B cell (primary cell): ENCODE measurements around the gene RUFY4. TPM values are rescaled to one million over a fixed set of nuclear protein-coding genes. Genes with fewer than 3 reads are reported as not detected.
"Not testable (repeated sequence)": the region's sequence is repeated elsewhere in the genome, so short reads cannot be mapped to it uniquely, and the experiment has no call there.

Experiments used
- ATAC-seq: fragments of 200-7000 bp; cut with Tn5 transposase; one replicate; pipeline ENCODE4 v1.10.0; 2021; ENCODE audit warnings: low read depth, mild to moderate bottlenecking, moderate number of reproducible peaks, moderate library complexity
- CTCF ChIA-PET: fragments of 350-600 bp; sonication (Branson Sonifier 250); formaldehyde crosslinking; loops from one replicate; lab custom pipeline; 2021; ENCODE audit warnings: antibody characterized with exemption, inconsistent platforms; lab: Charles Lee
- POLR2A ChIA-PET: fragments of 350-600 bp; sonication (Branson Sonifier 250); formaldehyde crosslinking; loops from one replicate; lab custom pipeline; 2021; ENCODE audit warnings: antibody characterized with exemption; lab: Charles Lee
- DNase-seq: peaks from one replicate; pipeline ENCODE4 v3.0.0; 2013
- H2AFZ ChIP-seq: 2 replicates; pipeline ENCODE4 v1.6.1; 2012; ENCODE audit warnings: mild to moderate bottlenecking, low read depth, low read length; ENCODE audit not compliant: insufficient read depth, poor library complexity, severe bottlenecking
- H3K27ac ChIP-seq, 2 donors: 1 replicate in 1 of 2; 2 replicates in 1 of 2; pipeline ENCODE4 v1.5.1; 2012 to 2013; ENCODE audit warnings: low read length in 2 of 2, mild to moderate bottlenecking in 2 of 2, moderate library complexity in 1 of 2
- H3K27me3 ChIP-seq, 4 experiments: fragments of 200-600 bp in 1 of 4; sonication (generic) in 1 of 4; replicated peaks in 1 of 4; 1 replicate in 2 of 4; 2 replicates in 2 of 4; pipeline versions ENCODE4 v1.6.1 to v1.7.0; 2013 to 2016; ENCODE audit warnings: low read length in 3 of 4, mild to moderate bottlenecking in 2 of 4, mixed read lengths in 1 of 4, moderate library complexity in 1 of 4; ENCODE audit not compliant: insufficient read depth in 4 of 4, control insufficient read depth in 3 of 4; ENCODE audit errors: control extremely low read depth in 1 of 4
- H3K36me3 ChIP-seq, 2 experiments: replicated peaks in 1 of 2; 1 replicate in 1 of 2; 2 replicates in 1 of 2; pipeline versions ENCODE4 v1.6.1 to v1.7.1; 2013; ENCODE audit warnings: low read length in 1 of 2; ENCODE audit not compliant: insufficient read depth in 2 of 2, control insufficient read depth in 1 of 2; ENCODE audit errors: control extremely low read depth in 1 of 2, extremely low read depth in 1 of 2
- H3K4me1 ChIP-seq, 2 donors: fragments of 200-600 bp in 1 of 2; sonication (generic) in 1 of 2; 1 replicate in 1 of 2; 2 replicates in 1 of 2; pipeline versions ENCODE4 v1.5.1 to v1.6.1; 2013 to 2017; ENCODE audit warnings: low read length in 2 of 2; ENCODE audit not compliant: control insufficient read depth in 2 of 2, insufficient read depth in 2 of 2
- H3K4me2 ChIP-seq: replicated peaks from 2 replicates; pipeline ENCODE3; 2012; ENCODE audit warnings: mild to moderate bottlenecking, low read depth, low read length; ENCODE audit not compliant: poor library complexity, severe bottlenecking
- H3K4me3 ChIP-seq, 5 experiments: fragments of 200-600 bp in 1 of 5; sonication (generic) in 1 of 5; 1 replicate in 3 of 5; 2 replicates in 2 of 5; pipeline versions ENCODE4 v1.5.1 to v1.7.0; 2011 to 2016; ENCODE audit warnings: low read length in 4 of 5, mild to moderate bottlenecking in 4 of 5, low read depth in 2 of 5, control low read depth in 1 of 5, moderate library complexity in 1 of 5; ENCODE audit not compliant: insufficient read depth in 1 of 5; ENCODE audit errors: control extremely low read depth in 1 of 5, extremely low read depth in 1 of 5
- H3K79me2 ChIP-seq: fragments of 200-600 bp; sonication (generic); one replicate; pipeline ENCODE4 v1.6.0; 2016; ENCODE audit warnings: low read length; ENCODE audit not compliant: control insufficient read depth, insufficient read depth
- H3K9ac ChIP-seq: fragments of 200-600 bp; sonication (generic); 2 replicates; pipeline ENCODE4 v1.6.1; 2017; ENCODE audit warnings: mild to moderate bottlenecking, low read length, moderate library complexity
- H3K9me3 ChIP-seq, 3 donors: one replicate each; pipeline versions ENCODE4 v1.6.1 to v1.7.1; 2013; ENCODE audit warnings: low read length in 2 of 3; ENCODE audit not compliant: control insufficient read depth in 2 of 3, insufficient read depth in 1 of 3; ENCODE audit errors: control extremely low read depth in 1 of 3
- H4K20me1 ChIP-seq: 2 replicates; pipeline ENCODE4 v1.6.0; 2012; ENCODE audit warnings: mild to moderate bottlenecking, low read length; ENCODE audit not compliant: insufficient read depth, control insufficient read depth, poor library complexity, severe bottlenecking
- H3K27ac Mint-ChIP-seq: one replicate; pipeline ENCODE4 v1.8.0; 2021; ENCODE audit warnings: mixed read lengths
- H3K27me3 Mint-ChIP-seq: one replicate; pipeline ENCODE4 v1.8.0; 2021; ENCODE audit warnings: mixed read lengths
- H3K4me1 Mint-ChIP-seq: one replicate; pipeline ENCODE4 v1.8.0; 2021; ENCODE audit warnings: mixed read lengths
- H3K4me3 Mint-ChIP-seq: one replicate; pipeline ENCODE4 v1.8.0; 2021; ENCODE audit warnings: mixed read lengths
- H3K9me3 Mint-ChIP-seq: one replicate; pipeline ENCODE4 v1.8.0; 2022; ENCODE audit warnings: mixed read lengths; ENCODE audit not compliant: insufficient read depth
- CTCF ChIP-seq: fragments of 200-600 bp; IDR thresholded peaks from one replicate; pipeline ENCODE4 v1.8.0; 2022; ENCODE audit warnings: antibody characterized with exemption, mild to moderate bottlenecking
- EZH2 ChIP-seq: IDR thresholded peaks from 2 replicates; pipeline ENCODE4 v1.6.1; 2012; ENCODE audit warnings: borderline replicate concordance, low read depth, mild to moderate bottlenecking, moderate library complexity, low read length; ENCODE audit not compliant: insufficient read depth, poor library complexity, severe bottlenecking
- WGBS: methylation state at CpG from one replicate; pipeline ENCODE4 v1.1.5; 2013; ENCODE audit warnings: missing lambda C conversion rate; ENCODE audit not compliant: insufficient coverage; 5-methylcytosine and 5-hydroxymethylcytosine counted together
- intact Hi-C: fragments of 100-400 bp; cut with micrococcal nuclease; formaldehyde crosslinking; loops from one replicate; pipeline ENCODE4 v1.10.0; 2022
- polyA plus RNA-seq: library from polyadenylated mRNA; depleted of rRNA; stranded (reverse); fragments of >200 nt; gene quantifications from 2 replicates; pipeline ENCODE4 v1.2.3, GENCODE V29; 2012
- total RNA-seq, 2 donors: library from RNA; stranded (reverse); fragments of 120-200 nt in 1 of 2; gene quantifications; 1 replicate in 1 of 2; 2 replicates in 1 of 2; pipeline versions ENCODE4 v1.2.3 to v1.2.4, GENCODE V29; 2013 to 2022

RUFY4 gene
- total and polyA plus RNA-seq, 2 donors (not counting 1 experiment from before 2014, with no cell fraction given), result 0.34 TPM; not detected in 1

DNA sequence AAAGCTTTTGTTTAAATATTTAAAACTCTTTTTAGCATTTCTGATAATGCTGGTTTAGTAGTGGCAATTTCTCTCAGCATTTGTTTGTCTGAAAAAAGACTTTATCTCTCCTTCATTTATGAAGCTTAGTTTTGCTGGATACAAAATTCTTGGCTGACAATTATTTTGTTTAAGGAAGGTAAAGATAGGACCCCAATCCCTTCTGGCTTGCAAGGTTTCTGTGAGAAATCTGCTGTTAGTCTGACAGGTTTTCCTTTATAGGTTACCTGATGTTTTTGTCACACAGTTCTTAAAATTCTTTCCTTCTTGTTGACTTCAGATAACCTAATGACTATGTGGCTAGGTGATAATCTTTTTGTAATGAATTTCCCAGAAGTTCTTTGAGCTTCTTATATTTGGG lies 53.2 kb downstream of the RUFY4 start:
- H3K4me3 ChIP-seq, H3K4me1 ChIP-seq, H3K79me2 ChIP-seq, CTCF ChIA-PET, H3K4me2 ChIP-seq, H3K27ac Mint-ChIP-seq, DNase-seq, H3K9ac ChIP-seq, POLR2A ChIA-PET, H4K20me1 ChIP-seq, H3K36me3 ChIP-seq, intact Hi-C loops, H2AFZ ChIP-seq, H3K27ac ChIP-seq, H3K4me1 Mint-ChIP-seq, H3K4me3 Mint-ChIP-seq, ATAC-seq, H3K9me3 Mint-ChIP-seq: not testable (repeated sequence)
- H3K27me3 Mint-ChIP-seq, result peaks cover 30% of the 10 kb centered on the region
- H3K9me3 ChIP-seq, result peaks cover 0 to 15% (median 4%) of the 10 kb centered on the region in 3 donors
- peaks cover 0 to 10% (median 5%) of the 10 kb centered on the region in 4 experiments for H3K27me3 ChIP-seq

- Mint-ChIP-seq H3K27ac (no peak overlapping the region), H3K9me3 (peaks cover 5% of the 10 kb centered on the region), H3K27me3 (peaks cover 34% of the 10 kb centered on the region), H3K4me3 (no peak overlapping the region), H3K4me1 (peaks cover 4% of the 10 kb centered on the region)
- CTCF ChIA-PET, result no interaction called here
- DNase-seq (no peak), ATAC-seq (no peak)
- Histone ChIP-seq H3K9ac (no peak overlapping the region), H3K4me1 (no peaks in the 10 kb centered on the region), H3K36me3 (no peaks in the 10 kb centered on the region), H3K9me3 (peaks cover 0 to 12% (median 4%) of the 10 kb centered on the region in 3 donors), H3K27me3 (peaks cover 0 to 14% (median 8%) of the 10 kb centered on the region in 4 experiments), H3K4me2 (no peak overlapping the region), H4K20me1 (no peaks in the 10 kb centered on the region), H3K4me3 (no peak overlapping the region), H2AFZ (no peak overlapping the region), H3K79me2 (no peaks in the 10 kb centered on the region), H3K27ac (no peak overlapping the region)
- 83% methylated on average over 2 of the region's 4 CpGs for WGBS
- POLR2A ChIA-PET, result no interaction called here
- TF ChIP-seq CTCF (no peak), EZH2 (no peak)
- intact Hi-C loops, result no loop called here
These were observed 54.9 kb downstream of the RUFY4 start for GRCh38 chr2:218123986-218124385.
